Neural cell (in vitro differentiated cells): Measurements from ENCODE around the gene LDAF1. TPM values are rescaled to one million over a fixed set of nuclear protein-coding genes. Genes with fewer than 3 reads are reported as not detected.

Experiments
- H2AFZ ChIP-seq: fragments of 200-600, 300-800 bp; sonication (generic), shearing (Covaris generic); 2 replicates; pipeline ENCODE4 v1.6.0; 2014; ENCODE audit warnings: low read depth, mild to moderate bottlenecking, antibody characterized with exemption, low read length, moderate library complexity
- H3F3A ChIP-seq: fragments of 200-600 bp; shearing (Covaris generic); 2 replicates; pipeline ENCODE4 v1.6.1; 2016; ENCODE audit warnings: mild to moderate bottlenecking, moderate library complexity, mixed read lengths, antibody characterized with exemption, low read length; ENCODE audit not compliant: insufficient read depth, poor library complexity, severe bottlenecking
- H3K27ac ChIP-seq: fragments of 200-600, 300-800 bp; sonication (generic), shearing (Covaris generic); 2 replicates; pipeline ENCODE4 v1.5.1; 2014; ENCODE audit warnings: mild to moderate bottlenecking, low read length, moderate library complexity
- H3K27me3 ChIP-seq: fragments of 300-800, 200-600 bp; sonication (generic), shearing (Covaris generic); 2 replicates; pipeline ENCODE4 v1.6.0; 2014; ENCODE audit warnings: mild to moderate bottlenecking, low read depth, low read length, moderate library complexity; ENCODE audit not compliant: insufficient read depth
- H3K36me3 ChIP-seq: fragments of 300-800, 200-600 bp; sonication (generic), shearing (Covaris generic); 2 replicates; pipeline ENCODE4 v1.5.1; 2014; ENCODE audit warnings: mild to moderate bottlenecking, antibody characterized with exemption, low read length, moderate library complexity; ENCODE audit not compliant: insufficient read depth
- H3K4me2 ChIP-seq: fragments of 300-800, 200-600 bp; sonication (generic), shearing (Covaris generic); 2 replicates; pipeline ENCODE4 v1.6.0; 2014; ENCODE audit warnings: mild to moderate bottlenecking, low read length
- H3K4me3 ChIP-seq: fragments of 300-800, 200-600 bp; sonication (generic), shearing (Covaris generic); 2 replicates; pipeline ENCODE4 v1.5.1; 2014; ENCODE audit warnings: mild to moderate bottlenecking, low read length, moderate library complexity
- H3K79me2 ChIP-seq: fragments of 200-600 bp; shearing (Covaris generic); replicated peaks from 2 replicates; pipeline ENCODE4 v1.6.0; 2014; ENCODE audit warnings: mild to moderate bottlenecking, low read length, moderate library complexity; ENCODE audit not compliant: insufficient read depth
- H3K9ac ChIP-seq: fragments of 300-800, 200-600 bp; sonication (generic), shearing (Covaris generic); 2 replicates; pipeline ENCODE4 v1.6.1; 2016; ENCODE audit warnings: mild to moderate bottlenecking, low read length, mixed read lengths
- H3K9me2 ChIP-seq: fragments of 200-600 bp; shearing (Covaris generic); 2 replicates; pipeline ENCODE4 v1.6.1; 2016; ENCODE audit warnings: mild to moderate bottlenecking, low read length, mixed read lengths; ENCODE audit not compliant: insufficient read depth
- H3K9me3 ChIP-seq: fragments of 200-600, 300-800 bp; sonication (generic), shearing (Covaris generic); 2 replicates; pipeline ENCODE4 v1.6.1; 2016; ENCODE audit warnings: mild to moderate bottlenecking, mixed run types, low read length, moderate library complexity, mixed read lengths
- H4K20me1 ChIP-seq: fragments of 200-600 bp; shearing (Covaris generic); 2 replicates; pipeline ENCODE4 v1.6.1; 2016; ENCODE audit warnings: mild to moderate bottlenecking, mixed run types; ENCODE audit not compliant: insufficient read depth
- EP300 ChIP-seq: fragments of 450-650 bp; conservative IDR thresholded peaks from 2 replicates; pipeline ENCODE4 v1.6.1; 2014; ENCODE audit warnings: antibody characterized with exemption, mild to moderate bottlenecking, moderate library complexity; ENCODE audit not compliant: poor library complexity, severe bottlenecking
- EZH2 ChIP-seq: fragments of 200-600, 300-800 bp; shearing (Covaris generic), sonication (generic); IDR thresholded peaks from 2 replicates; pipeline ENCODE4 v1.6.1; 2014; ENCODE audit warnings: antibody characterized with exemption, low read length, borderline replicate concordance, mild to moderate bottlenecking; ENCODE audit not compliant: insufficient read depth, poor library complexity, severe bottlenecking
- MXI1 ChIP-seq: fragments of 450-650 bp; conservative IDR thresholded peaks from 2 replicates; pipeline ENCODE4 v1.6.1; 2014; ENCODE audit warnings: antibody characterized with exemption, mild to moderate bottlenecking; ENCODE audit not compliant: poor library complexity, severe bottlenecking
- POLR2AphosphoS5 ChIP-seq: IDR thresholded peaks from 2 replicates; pipeline ENCODE4 v1.6.1; 2012
- RAD21 ChIP-seq: fragments of 450-650 bp; conservative IDR thresholded peaks from 2 replicates; pipeline ENCODE4 v1.6.1; 2014; ENCODE audit warnings: antibody characterized with exemption, mild to moderate bottlenecking, moderate library complexity
- SMC3 ChIP-seq: fragments of 450-650 bp; conservative IDR thresholded peaks from 2 replicates; pipeline ENCODE4 v1.6.1; 2014; ENCODE audit warnings: antibody characterized with exemption, mild to moderate bottlenecking, moderate library complexity; ENCODE audit not compliant: poor library complexity
- TAF1 ChIP-seq: IDR thresholded peaks from 2 replicates; pipeline ENCODE4 v1.6.1; 2012; ENCODE audit warnings: low read depth
- polyA plus RNA-seq: library from polyadenylated mRNA; depleted of rRNA; stranded (reverse); fragments of >200 nt; gene quantifications from 2 replicates; pipeline ENCODE4 v1.2.3, GENCODE V29; 2014
- TF ChIP-seq, protein P1 (sequence below): fragments of 450-650 bp; IDR thresholded peaks from 2 replicates; pipeline ENCODE4 v1.5.1; 2014; ENCODE audit warnings: antibody characterized with exemption, mild to moderate bottlenecking, moderate library complexity; ENCODE audit not compliant: poor library complexity, severe bottlenecking
- TF ChIP-seq, protein P2 (sequence below): IDR thresholded peaks from 2 replicates; pipeline ENCODE4 v1.6.1; 2012; ENCODE audit warnings: borderline replicate concordance

LDAF1 gene
- polyA plus RNA-seq, 1 donor from 2014 or later, result 10.8 TPM

DNA sequence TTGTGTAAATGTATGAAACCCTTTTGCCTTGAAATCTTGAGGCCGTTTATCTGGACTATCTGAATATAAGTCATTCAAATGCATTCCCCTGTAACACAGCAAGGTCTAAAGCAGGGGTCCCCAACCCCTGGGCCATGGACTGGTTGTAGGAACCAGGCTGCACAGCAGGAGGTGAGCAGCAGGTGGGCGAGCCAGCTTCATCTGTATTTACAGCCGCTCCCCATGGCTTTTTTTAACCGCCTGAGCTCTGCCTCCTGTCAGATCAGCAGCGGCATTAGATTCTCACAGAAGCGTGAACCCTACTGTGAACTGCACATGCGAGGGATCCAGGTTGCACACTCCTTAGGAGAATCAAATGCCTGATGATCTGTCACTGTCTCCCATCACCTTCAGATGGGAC, 32.0 kb upstream of the LDAF1 start:
- Histone ChIP-seq H4K20me1 (no peaks in the 10 kb centered on the region), H3K4me2 (no peak overlapping the region), H3F3A (no peaks in the 10 kb centered on the region)

DNA sequence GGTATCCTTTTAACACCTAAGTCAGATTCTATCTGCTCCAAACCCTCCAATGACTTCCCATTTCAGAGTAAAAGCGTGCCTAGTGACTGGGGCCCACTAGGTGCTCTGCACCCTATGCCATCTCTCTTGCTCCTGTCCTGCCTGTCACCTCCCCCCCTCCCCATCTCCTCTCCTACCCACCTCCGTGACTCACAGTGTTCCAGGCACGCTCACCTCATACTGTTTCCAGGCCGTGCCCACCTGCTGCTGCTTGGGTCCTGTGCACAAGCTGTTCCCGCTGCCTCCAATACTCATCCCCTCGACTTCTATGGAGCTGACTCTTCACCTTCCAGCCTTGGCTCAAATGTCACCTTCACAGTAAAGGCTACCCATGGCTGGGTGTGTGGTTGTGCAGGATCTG, 29.5 kb upstream of the LDAF1 start:
- no peak overlapping the region for H3K4me3 ChIP-seq
- TF ChIP-seq MXI1, result no peak
- TF ChIP-seq, protein P1, sequence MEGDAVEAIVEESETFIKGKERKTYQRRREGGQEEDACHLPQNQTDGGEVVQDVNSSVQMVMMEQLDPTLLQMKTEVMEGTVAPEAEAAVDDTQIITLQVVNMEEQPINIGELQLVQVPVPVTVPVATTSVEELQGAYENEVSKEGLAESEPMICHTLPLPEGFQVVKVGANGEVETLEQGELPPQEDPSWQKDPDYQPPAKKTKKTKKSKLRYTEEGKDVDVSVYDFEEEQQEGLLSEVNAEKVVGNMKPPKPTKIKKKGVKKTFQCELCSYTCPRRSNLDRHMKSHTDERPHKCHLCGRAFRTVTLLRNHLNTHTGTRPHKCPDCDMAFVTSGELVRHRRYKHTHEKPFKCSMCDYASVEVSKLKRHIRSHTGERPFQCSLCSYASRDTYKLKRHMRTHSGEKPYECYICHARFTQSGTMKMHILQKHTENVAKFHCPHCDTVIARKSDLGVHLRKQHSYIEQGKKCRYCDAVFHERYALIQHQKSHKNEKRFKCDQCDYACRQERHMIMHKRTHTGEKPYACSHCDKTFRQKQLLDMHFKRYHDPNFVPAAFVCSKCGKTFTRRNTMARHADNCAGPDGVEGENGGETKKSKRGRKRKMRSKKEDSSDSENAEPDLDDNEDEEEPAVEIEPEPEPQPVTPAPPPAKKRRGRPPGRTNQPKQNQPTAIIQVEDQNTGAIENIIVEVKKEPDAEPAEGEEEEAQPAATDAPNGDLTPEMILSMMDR, result no peak
- no peak for TF ChIP-seq TAF1
- no peak for TF ChIP-seq POLR2AphosphoS5
- TF ChIP-seq EP300, result no peak
- TF ChIP-seq, protein P2, sequence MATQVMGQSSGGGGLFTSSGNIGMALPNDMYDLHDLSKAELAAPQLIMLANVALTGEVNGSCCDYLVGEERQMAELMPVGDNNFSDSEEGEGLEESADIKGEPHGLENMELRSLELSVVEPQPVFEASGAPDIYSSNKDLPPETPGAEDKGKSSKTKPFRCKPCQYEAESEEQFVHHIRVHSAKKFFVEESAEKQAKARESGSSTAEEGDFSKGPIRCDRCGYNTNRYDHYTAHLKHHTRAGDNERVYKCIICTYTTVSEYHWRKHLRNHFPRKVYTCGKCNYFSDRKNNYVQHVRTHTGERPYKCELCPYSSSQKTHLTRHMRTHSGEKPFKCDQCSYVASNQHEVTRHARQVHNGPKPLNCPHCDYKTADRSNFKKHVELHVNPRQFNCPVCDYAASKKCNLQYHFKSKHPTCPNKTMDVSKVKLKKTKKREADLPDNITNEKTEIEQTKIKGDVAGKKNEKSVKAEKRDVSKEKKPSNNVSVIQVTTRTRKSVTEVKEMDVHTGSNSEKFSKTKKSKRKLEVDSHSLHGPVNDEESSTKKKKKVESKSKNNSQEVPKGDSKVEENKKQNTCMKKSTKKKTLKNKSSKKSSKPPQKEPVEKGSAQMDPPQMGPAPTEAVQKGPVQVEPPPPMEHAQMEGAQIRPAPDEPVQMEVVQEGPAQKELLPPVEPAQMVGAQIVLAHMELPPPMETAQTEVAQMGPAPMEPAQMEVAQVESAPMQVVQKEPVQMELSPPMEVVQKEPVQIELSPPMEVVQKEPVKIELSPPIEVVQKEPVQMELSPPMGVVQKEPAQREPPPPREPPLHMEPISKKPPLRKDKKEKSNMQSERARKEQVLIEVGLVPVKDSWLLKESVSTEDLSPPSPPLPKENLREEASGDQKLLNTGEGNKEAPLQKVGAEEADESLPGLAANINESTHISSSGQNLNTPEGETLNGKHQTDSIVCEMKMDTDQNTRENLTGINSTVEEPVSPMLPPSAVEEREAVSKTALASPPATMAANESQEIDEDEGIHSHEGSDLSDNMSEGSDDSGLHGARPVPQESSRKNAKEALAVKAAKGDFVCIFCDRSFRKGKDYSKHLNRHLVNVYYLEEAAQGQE, result no peak
- TF ChIP-seq SMC3, result no peak
- no peak for TF ChIP-seq EZH2
- no peak for TF ChIP-seq RAD21
- no peaks in the 10 kb centered on the region for H3K79me2 ChIP-seq
- no peaks in the 10 kb centered on the region for H3K9me2 ChIP-seq
- H3K9me3 ChIP-seq, result no peaks in the 10 kb centered on the region
- no peak overlapping the region for H3K4me2 ChIP-seq
- H3K9ac ChIP-seq, result no peak overlapping the region
- H3K27ac ChIP-seq, result no peak overlapping the region
- no peaks in the 10 kb centered on the region for H3F3A ChIP-seq
- H3K27me3 ChIP-seq, result no peaks in the 10 kb centered on the region
- no peak overlapping the region for H2AFZ ChIP-seq
- H4K20me1 ChIP-seq, result no peaks in the 10 kb centered on the region
- H3K36me3 ChIP-seq, result no peaks in the 10 kb centered on the region

More for the DNA sequence above, 32.0 kb upstream of the LDAF1 start:
- H3K79me2 ChIP-seq, result no peaks in the 10 kb centered on the region
- H3K27me3 ChIP-seq, result no peaks in the 10 kb centered on the region
- TF ChIP-seq, protein P2, result no peak
- TF ChIP-seq MXI1, result no peak
- no peaks in the 10 kb centered on the region for H3K9me2 ChIP-seq
- no peak overlapping the region for H3K27ac ChIP-seq
- H2AFZ ChIP-seq, result no peak overlapping the region
- H3K36me3 ChIP-seq, result no peaks in the 10 kb centered on the region
- H3K9ac ChIP-seq, result no peak overlapping the region
- no peaks in the 10 kb centered on the region for H3K9me3 ChIP-seq
- no peak overlapping the region for H3K4me3 ChIP-seq
